ENCODE measurements around the gene SHROOM4.

Gene SHROOM4

DNA sequence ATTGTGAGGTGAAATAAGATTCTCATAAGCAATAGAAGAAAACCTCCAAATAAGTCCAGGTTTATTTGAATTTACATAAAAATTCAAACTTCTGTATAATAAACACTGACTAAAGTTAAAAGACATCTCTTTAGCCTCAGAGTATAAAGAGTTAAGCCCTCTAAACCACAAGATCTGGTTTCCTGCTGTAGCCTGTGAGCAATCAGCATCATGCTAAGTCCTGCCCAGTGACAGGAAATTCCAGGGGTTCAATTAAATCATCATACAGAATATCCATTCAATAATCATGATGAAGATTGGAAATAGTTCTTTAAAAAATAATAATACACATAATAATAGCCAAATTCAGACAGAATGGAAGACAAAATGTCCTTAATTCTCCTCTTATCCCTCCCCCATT lies 204.2 kb downstream of the SHROOM4 start:
- DNase-seq, result no peak

DNA sequence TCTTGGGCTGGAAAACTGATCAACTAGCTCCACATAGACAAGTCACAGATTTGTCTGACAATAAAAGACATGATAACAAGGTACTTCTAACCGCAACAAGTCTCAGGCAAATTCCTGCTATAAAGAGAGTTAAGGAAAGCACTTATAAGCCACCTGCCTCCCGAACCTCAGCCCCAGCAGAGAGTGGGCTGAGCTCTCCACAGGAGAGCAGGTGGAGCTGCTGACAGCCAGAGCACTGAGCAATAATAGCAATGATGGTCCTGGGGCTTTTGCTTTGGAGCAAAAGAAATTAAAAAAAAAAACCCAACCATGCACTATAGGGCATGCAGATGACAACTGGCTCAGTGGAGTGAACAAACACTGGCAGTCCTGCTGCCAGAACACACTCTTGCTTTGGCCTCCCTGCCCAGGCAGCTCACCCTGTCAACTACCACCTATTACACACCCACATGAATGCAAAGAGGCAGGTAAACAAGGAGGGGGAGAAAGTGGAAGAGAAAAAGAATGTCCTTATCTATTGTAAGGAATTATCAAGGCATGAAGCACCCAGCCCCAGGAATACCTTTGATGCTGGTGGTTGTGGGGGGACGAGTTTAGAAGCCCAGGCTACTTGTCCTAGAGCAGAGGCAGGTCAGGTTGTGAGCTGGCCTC lies 207.6 kb downstream of the SHROOM4 start:
- peak; percentile 5 for DNase-seq

DNA sequence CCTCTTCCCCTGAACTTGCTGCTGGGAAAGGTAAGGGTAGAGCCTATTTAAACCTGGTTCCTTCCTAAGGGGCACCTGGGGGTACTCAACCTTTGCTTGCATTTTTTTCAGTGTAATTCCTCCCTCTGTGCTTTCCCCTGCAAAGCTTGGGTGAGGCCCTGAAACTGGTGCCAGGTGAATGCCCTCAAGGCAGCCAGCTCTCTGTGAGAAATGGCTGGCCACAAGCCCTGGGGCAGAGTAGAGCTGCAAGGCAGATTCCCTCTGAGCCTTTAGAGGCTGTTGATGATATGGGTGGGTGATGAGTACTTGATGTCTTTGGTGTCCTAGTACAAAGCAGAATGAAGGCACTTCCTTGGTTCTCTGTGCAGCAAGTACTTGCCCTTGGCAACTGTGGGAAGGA lies 217.9 kb downstream of the SHROOM4 start:
- DNase-seq, result no peak

DNA sequence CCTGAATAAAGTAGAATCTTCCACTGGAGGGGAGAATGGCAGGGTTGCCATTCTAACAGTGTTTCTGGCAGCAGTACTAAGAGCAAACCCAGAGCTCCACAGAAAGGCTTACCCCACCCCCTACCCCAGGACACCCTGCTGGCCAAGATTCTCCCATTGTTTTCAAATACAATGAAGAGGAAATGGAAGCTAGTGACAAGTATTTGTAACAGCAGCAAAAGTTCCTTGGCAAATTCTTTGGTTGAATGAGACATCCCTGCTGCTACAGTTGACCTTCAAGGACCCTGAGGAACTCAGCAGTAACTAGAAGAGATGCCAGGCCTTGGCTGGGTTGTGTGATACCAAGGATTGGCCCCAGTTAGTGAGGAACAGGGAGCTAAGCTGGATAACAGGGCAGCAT lies 219.2 kb downstream of the SHROOM4 start:
- DNase-seq, result no peak

DNA sequence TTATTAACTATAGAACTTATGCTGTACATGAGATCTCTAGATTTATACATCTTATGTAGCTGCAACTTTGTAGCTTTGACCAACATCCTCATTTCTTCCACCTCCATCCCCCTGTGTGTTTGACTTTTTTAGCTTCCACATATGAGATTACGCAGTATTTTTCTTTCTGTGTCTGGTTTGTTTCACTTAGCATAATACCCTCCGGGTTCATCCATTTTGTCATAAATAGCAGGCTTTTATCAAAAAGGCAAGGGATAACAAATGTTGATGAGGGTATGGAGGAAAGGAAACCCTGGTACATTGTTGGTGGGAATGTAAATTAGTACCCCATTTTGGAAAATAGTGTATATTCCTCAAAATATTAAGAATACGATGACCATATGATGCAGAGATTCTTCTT lies 227.0 kb downstream of the SHROOM4 start:
- no peak for DNase-seq

DNA sequence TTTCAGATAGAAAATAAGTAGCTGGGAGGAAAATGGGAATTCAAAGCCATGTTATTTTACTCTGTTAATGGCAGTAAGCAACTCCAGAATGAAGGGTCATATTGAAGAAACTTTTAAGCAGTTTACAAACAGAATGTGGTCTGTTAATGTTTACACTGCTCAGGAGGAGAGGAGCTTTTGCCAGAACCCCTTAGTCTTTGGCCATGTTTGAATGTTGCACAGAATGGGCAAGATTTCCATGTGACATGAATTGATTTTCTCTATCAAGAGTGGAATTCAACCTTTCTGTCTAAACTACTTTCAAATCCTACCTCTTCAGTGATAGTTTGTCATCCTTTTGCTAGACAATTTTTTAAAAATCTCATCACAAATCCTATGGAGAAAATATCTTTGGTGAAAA lies 227.6 kb downstream of the SHROOM4 start:
- DNase-seq, result no peak

DNA sequence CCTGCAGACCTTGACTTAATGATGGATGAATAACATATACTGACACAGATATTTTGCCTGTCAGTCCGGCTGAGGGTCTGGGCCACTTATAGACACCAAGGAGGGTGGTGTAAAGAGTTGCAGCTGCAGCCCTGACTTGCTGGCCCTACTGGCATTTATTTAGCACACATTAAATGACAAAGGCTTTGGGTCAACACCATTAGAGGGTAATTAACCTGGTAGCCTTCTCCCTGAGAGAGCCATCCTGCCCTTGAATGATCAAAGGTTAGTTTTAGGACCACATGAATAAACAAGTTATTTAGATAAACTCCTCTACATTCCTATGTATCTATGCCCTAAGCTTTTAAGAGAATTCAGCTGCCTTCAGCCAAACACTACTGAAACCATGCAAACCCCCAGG lies 232.6 kb downstream of the SHROOM4 start:
- DNase-seq, result no peak

DNA sequence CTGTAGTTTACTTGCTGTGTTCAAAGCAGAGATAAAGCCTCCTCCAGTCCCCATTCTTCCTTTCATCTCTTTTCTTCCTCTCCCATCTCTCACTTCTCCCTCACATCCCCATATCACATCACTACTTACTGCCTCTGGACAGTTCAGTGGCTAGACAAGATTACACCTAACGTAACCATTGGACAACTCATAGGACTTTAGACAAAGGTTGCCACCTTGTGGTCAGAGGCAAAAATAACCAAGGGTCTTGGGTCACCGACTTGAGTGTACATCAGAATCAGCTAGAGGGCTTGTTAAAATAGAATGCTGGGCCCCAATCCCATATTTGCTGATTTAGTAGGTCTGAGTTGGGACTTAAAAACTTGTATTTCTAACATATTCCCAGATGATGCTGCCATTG lies 234.0 kb downstream of the SHROOM4 start:
- peak; percentile 24 for DNase-seq

DNA sequence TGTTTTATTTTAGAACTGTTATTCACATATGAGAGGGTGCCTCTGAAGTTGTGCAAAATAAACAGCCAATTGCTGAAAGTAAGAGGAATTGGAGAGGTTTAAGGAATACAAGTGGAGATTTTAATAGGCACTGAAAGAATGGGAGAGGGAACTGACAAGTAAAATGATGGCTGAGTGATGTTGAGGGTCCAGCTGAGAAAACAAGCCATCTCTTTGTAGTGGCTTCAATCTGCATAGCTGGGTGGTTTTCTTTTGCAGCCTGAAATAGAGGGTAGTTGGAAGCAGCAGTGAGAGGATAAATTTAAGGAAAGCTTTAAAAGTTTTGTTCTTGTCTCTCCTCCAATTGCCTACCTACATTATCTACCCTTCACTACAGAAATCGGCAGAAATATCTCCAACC lies 236.7 kb downstream of the SHROOM4 start:
- DNase-seq, result no peak

DNA sequence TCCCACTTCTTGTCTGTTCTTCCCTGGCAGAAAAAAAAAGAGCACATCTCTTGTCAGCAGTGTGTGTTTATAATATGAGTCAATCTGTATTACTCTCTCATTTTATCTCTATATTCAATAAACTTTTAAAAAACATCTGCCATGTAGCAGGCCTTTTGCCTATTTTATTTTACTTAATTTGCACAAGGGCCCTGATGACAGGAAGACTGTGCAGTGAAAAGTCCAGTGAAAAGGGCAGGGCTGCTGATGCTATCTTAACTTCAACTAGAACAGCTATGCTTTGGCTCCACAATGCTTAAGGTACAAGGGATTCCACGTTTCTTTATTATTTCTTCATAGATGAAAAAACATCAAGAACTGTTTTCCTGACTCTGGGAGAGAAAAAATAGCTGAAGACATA lies 246.4 kb downstream of the SHROOM4 start:
- no peak for DNase-seq

DNA sequence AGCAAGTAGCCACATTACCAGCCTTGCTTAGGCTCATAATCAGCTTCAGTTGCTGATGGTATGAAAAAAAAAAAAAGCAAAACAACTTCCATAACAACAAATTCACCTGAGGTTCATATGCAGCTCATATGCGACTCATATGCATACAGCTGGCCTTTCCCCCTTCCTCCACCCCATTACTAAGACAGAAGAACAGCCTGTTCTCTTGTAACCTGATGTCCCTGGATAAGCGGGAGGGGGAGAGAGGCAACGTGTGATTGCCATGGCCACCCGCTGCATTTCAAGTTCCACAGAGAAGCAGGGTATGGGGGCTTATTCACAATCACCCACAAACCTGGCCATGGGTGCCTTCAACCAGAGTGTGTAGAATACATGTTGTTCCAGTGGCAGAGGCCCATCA lies 248.3 kb downstream of the SHROOM4 start:
- DNase-seq, result peak; percentile 56
